GM18505 (cell line): ENCODE results near the gene MED27.
"Not testable (repeated sequence)": the region's sequence is repeated elsewhere in the genome, so short reads cannot be mapped to it uniquely, and the experiment has no call there.

Experiments used
- ATAC-seq: cut with Tn5 transposase; IDR thresholded peaks from one replicate; pipeline ENCODE4 v1.9.1; 2021; ENCODE audit not compliant: unreplicated experiment
- POLR2A ChIP-seq: IDR thresholded peaks from 4 replicates; pipeline ENCODE4 v1.6.1; 2011; ENCODE audit warnings: borderline replicate concordance; ENCODE audit not compliant: insufficient read depth, insufficient read length; ENCODE audit errors: extremely low read depth

MED27 gene

GRCh38 chr9:131923766-131924165 is 155.9 kb downstream of the MED27 start:
- ATAC-seq, result no peak
- TF ChIP-seq POLR2A, result no peak

- no peak for ATAC-seq
- TF ChIP-seq POLR2A, result no peak
Measured at GRCh38 chr9:131923132-131923671, 156.5 kb downstream of the MED27 start.

GRCh38 chr9:131921635-131922034 is 158.0 kb downstream of the MED27 start:
- not testable (repeated sequence) for ATAC-seq

- TF ChIP-seq POLR2A, result no peak
Measured at GRCh38 chr9:131919216-131919615, 160.5 kb downstream of the MED27 start.

GRCh38 chr9:131918481-131918880 is 161.2 kb downstream of the MED27 start:
- ATAC-seq, result no peak

More at GRCh38 chr9:131919216-131919615, 160.5 kb downstream of the MED27 start:
- ATAC-seq, result no peak

GRCh38 chr9:131917009-131917408 is 162.7 kb downstream of the MED27 start:
- TF ChIP-seq POLR2A, result no peak
- no peak for ATAC-seq

More at GRCh38 chr9:131918481-131918880, 161.2 kb downstream of the MED27 start:
- TF ChIP-seq POLR2A, result no peak

GRCh38 chr9:131915181-131915580 is 164.5 kb downstream of the MED27 start:
- no peak for ATAC-seq
- no peak for TF ChIP-seq POLR2A

- TF ChIP-seq POLR2A, result no peak
- no peak for ATAC-seq
Measured at GRCh38 chr9:131912671-131913070, 167.0 kb downstream of the MED27 start.

- no peak for TF ChIP-seq POLR2A
- no peak for ATAC-seq
Measured at GRCh38 chr9:131912069-131912468, 167.6 kb downstream of the MED27 start.

- no peak for ATAC-seq
- TF ChIP-seq POLR2A, result no peak
Measured at GRCh38 chr9:131910572-131910971, 169.1 kb downstream of the MED27 start.

GRCh38 chr9:131905144-131905543 is 174.5 kb downstream of the MED27 start:
- no peak for TF ChIP-seq POLR2A
- ATAC-seq, result no peak

- no peak for ATAC-seq
Measured at GRCh38 chr9:131899296-131900228, 180.1 kb downstream of the MED27 start.

GRCh38 chr9:131892902-131893500 is 186.7 kb downstream of the MED27 start:
- no peak for TF ChIP-seq POLR2A
- ATAC-seq, result no peak

More at GRCh38 chr9:131899296-131900228, 180.1 kb downstream of the MED27 start:
- no peak for TF ChIP-seq POLR2A
